Activated T-cell treated with anti-CD3 and anti-CD28 coated beads, Interleukin-2, amount 50 U/mL, for 4 hours (primary cell): Measurements from ENCODE around the gene IL2RA. TPM values are rescaled to one million over a fixed set of nuclear protein-coding genes. Genes with fewer than 3 reads are reported as not detected.
"Not testable (repeated sequence)": the region's sequence is repeated elsewhere in the genome, so short reads cannot be mapped to it uniquely, and the experiment has no call there.

Source experiments
- ATAC-seq, 2 donors: fragments of 200-7000 bp; cut with Tn5 transposase; one replicate each; pipeline ENCODE4 v1.10.0; 2021
- DNase-seq: peaks from one replicate; pipeline ENCODE4 v3.0.0-alpha.2; 2020
- H3K27me3 Mint-ChIP-seq: one replicate; pipeline ENCODE4 v1.8.0; 2021; ENCODE audit warnings: low read depth, mixed read lengths
- H3K36me3 Mint-ChIP-seq: one replicate; pipeline ENCODE4 v1.8.0; 2022; ENCODE audit warnings: mixed read lengths; ENCODE audit not compliant: insufficient read depth
- H3K4me1 Mint-ChIP-seq: one replicate; pipeline ENCODE4 v1.8.0; 2021; ENCODE audit warnings: low read depth, mixed read lengths
- H3K4me3 Mint-ChIP-seq: one replicate; pipeline ENCODE4 v1.8.0; 2021; ENCODE audit warnings: mild to moderate bottlenecking, moderate library complexity, mixed read lengths
- H3K9me3 Mint-ChIP-seq: one replicate; pipeline ENCODE4 v1.8.0; 2021; ENCODE audit warnings: mixed read lengths
- total RNA-seq, 3 donors: library from RNA; stranded (reverse); gene quantifications; one replicate each; pipeline ENCODE4 v1.2.1, GENCODE V29; 2021

Gene IL2RA
- total RNA-seq, 3 donors from 2014 or later: 639 to 698 (median 653) TPM

DNA sequence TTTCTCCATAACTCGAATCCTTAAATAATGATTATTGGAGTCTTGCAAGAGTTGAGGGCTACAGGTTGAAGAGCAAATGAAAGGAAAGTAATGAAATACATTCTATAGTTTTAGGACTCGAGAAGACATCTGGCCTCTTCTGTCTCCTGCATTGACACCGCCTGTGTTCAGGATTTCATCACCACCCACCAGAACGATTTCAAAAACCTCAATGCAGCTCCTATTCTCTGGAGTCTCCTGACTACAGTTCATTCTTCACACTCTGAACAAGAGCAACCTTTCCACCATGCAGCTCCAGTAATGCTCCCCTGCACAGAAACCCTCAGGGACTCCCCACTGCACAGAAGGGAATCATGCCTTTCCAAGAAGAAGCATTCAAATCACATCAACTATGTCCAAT, 90.3 kb downstream of the IL2RA start:
- Mint-ChIP-seq H3K4me1 (peaks cover 52% of the 10 kb centered on the region), H3K27me3 (no peaks in the 10 kb centered on the region), H3K9me3 (no peaks in the 10 kb centered on the region), H3K36me3 (peaks cover 7% of the 10 kb centered on the region), H3K4me3 (no peak overlapping the region)
- DNase-seq (no peak), ATAC-seq (no peak)

DNA sequence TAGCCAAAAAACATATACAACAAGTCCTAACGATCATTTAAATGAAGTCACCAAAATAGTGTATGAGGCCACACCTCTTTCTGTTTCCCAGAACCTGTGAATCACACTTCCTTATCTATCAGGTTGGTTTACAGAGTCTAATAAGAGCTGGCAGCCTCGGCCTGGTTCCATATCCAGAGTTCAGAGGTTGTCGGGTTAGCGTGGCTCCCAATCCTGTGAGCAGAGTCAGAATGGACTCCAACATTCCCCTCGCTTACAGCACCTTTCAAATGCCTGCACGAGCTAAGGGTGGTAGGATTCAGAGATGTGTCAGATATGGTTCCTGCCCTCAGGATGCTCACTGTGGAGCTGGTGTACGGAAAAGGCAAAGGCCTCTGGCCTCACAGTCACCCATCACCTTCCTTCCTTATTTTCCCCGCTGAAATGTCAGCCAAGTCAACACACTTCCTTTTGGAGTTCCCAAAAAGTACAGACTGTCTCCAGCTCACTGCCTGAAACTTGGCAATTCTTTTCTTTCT, 90.8 kb downstream of the IL2RA start:
- DNase-seq (no peak), ATAC-seq (peak; percentile 42 to 51)
- Mint-ChIP-seq H3K36me3 (peaks cover 7% of the 10 kb centered on the region), H3K9me3 (no peaks in the 10 kb centered on the region), H3K4me3 (peak overlapping the region; percentile 51), H3K4me1 (peaks cover 52% of the 10 kb centered on the region), H3K27me3 (no peaks in the 10 kb centered on the region)

DNA sequence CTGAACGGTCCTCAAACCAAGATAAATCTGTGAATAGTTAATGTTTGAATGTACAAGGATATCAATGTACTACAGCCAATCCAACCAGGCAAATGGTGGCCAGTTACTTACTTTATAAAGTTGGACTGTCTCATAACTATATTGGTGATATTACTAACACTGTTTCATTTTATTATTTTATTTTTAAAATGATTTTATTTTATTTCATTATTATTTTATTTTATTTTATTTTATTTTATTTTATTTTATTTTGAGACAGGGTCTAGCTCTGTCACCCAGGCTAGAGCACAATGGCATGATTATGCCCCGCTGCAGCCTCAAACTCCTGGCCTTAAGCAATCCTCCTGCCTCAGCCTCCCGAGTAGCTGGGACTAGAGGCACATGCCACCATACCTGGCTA, 91.6 kb downstream of the IL2RA start:
- Mint-ChIP-seq H3K4me1 (peaks cover 47% of the 10 kb centered on the region), H3K9me3 (no peaks in the 10 kb centered on the region)

DNA sequence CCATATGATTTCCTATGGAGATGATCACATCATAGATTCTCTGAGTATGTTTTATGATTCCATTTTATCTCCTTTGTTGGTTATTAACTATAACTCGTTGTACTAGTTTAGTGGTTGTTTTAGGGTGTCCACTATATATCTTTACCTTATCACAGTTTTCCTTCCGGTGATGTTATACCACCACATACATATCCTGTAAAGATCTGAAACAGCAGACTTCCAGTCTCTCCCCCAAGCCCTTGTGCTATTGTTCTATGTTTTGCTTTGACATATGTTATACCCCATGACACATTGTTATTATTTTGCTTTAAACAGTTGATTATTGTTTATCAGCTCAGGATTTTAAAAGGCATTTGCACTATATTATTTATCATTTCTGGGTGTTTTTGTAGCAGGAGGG, 92.1 kb downstream of the IL2RA start:
- no peak overlapping the region for H3K4me3 Mint-ChIP-seq
- H3K9me3 Mint-ChIP-seq: no peaks in the 10 kb centered on the region
- no peak for ATAC-seq
- peaks cover 42% of the 10 kb centered on the region for H3K4me1 Mint-ChIP-seq
- no peaks in the 10 kb centered on the region for H3K27me3 Mint-ChIP-seq
- peaks cover 10% of the 10 kb centered on the region for H3K36me3 Mint-ChIP-seq
- DNase-seq: no peak

More for the DNA sequence above, 91.6 kb downstream of the IL2RA start:
- no peak for ATAC-seq
- Mint-ChIP-seq H3K36me3 (peaks cover 7% of the 10 kb centered on the region), H3K27me3 (no peaks in the 10 kb centered on the region), H3K4me3 (no peak overlapping the region)
- DNase-seq: no peak

DNA sequence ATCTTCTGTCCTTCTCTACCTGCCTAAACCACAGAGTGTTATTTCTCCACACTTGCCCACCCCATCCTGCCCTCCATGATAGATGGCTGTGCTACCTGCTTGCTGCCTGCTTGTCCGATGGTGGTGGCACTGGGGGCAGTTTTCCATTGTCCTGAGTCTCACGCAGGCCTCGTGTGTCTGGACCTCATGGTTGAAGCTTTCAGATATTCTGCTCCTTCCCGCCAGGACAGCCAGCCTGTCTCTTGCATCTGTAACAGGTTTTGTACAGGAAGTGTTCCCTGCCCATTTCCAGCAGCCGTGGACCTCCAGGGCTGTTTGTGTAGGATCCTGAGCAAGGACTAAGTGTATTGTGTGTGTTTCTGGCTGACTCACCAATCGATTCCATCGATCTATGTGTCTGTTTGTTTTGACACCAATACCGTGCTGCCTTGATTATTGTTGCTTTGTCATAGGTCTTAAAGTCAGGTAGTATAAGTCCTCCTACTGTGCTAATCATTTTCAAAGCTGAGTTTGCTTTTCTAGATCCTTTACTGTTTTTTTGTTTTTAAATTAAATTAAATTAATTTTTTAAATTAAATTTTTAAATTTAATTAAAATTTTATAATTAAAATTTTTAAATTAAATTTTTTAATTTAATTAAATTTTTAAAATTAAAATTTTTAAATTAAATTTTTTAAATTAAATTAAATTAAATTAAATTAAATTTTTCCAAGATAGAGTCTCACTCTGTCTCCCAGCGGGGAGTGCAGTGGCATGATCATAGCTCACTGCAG, 93.3 kb downstream of the IL2RA start:
- Mint-ChIP-seq H3K36me3 (peaks cover 14% of the 10 kb centered on the region), H3K4me1 (peaks cover 33% of the 10 kb centered on the region), H3K27me3 (no peaks in the 10 kb centered on the region), H3K9me3 (no peaks in the 10 kb centered on the region), H3K4me3 (no peak overlapping the region)
- ATAC-seq: no peak
- DNase-seq: no peak

DNA sequence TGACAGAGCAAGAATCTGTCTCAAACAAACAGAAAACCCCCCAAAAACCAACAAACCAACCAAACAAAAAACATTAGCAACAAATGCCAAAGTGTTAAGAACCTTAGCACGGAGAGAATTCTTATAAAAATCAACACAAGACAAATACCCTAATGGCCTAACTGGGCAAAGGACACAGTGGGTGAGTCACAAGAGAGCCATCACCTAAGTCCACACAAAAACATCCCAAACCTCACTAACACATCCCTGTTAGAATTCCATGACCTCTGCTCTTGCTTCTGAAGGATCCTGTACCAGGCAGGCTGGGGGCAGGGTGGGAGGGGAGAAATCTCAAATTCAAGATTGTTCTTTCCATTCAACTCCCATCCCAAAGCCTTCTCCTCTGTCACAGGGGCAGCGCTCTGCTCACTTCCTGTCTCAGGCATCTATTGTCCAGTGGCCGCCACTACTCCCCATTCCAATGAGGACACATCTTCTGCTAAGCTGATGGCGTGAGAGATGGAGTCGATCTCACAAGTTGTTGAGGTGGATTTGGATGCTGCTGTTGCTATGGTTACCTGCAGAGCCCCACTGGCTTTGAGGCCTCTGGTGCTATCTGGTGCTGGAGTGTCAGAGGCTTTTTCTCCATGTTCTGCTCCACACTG, 94.0 kb downstream of the IL2RA start:
- ATAC-seq (no peak), DNase-seq (no peak)
- H3K9me3 Mint-ChIP-seq: no peaks in the 10 kb centered on the region
- no peak overlapping the region for H3K4me3 Mint-ChIP-seq
- no peaks in the 10 kb centered on the region for H3K27me3 Mint-ChIP-seq
- H3K36me3 Mint-ChIP-seq: peaks cover 20% of the 10 kb centered on the region
- peaks cover 29% of the 10 kb centered on the region for H3K4me1 Mint-ChIP-seq

DNA sequence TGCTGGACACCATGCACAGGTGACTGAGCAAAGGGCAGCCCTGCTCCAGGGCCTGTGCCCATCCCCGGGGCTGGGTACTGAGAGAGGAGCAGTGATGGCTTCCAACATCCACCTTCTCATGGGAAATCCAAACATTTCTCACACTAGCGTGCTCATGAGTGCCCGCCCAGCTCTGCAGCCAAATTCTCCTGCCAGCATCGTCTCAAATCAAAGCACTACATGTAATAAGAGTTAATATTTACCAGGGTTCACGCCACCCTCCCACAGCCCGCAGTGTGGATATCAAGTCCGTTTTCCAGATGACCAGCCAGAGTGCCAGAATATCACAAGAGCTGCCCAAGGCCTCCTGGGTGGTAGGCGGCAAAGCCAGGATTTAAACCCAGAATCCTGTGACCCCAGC, 96.9 kb downstream of the IL2RA start:
- Mint-ChIP-seq H3K36me3 (peaks cover 32% of the 10 kb centered on the region), H3K4me3 (no peak overlapping the region), H3K4me1 (peaks cover 4% of the 10 kb centered on the region), H3K27me3 (no peaks in the 10 kb centered on the region), H3K9me3 (no peaks in the 10 kb centered on the region)
- ATAC-seq (no peak), DNase-seq (no peak)

DNA sequence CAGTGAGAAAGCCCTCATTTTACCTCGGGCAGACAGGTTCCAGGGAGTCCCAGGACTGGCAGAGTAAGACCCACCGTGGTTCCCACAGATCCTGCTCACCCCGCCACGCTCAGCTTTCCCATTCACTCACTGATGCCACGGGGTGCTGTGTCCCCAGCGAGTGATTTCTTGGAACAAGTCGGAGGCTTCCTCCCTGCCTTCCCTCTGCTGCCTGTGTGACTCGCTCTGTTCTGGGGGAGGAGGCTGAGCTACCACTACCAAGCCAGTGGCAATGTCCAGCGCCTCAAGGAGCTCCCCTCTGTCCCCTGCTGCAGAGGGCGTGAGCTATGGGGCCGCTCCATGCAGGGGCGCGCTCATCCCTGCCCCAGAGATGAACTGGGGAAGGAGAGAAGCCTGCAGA, 97.4 kb downstream of the IL2RA start:
- no peak overlapping the region for H3K4me3 Mint-ChIP-seq
- DNase-seq (no peak), ATAC-seq (no peak)
- H3K27me3 Mint-ChIP-seq: no peaks in the 10 kb centered on the region
- no peaks in the 10 kb centered on the region for H3K9me3 Mint-ChIP-seq
- peaks cover 34% of the 10 kb centered on the region for H3K36me3 Mint-ChIP-seq
- no peaks in the 10 kb centered on the region for H3K4me1 Mint-ChIP-seq

DNA sequence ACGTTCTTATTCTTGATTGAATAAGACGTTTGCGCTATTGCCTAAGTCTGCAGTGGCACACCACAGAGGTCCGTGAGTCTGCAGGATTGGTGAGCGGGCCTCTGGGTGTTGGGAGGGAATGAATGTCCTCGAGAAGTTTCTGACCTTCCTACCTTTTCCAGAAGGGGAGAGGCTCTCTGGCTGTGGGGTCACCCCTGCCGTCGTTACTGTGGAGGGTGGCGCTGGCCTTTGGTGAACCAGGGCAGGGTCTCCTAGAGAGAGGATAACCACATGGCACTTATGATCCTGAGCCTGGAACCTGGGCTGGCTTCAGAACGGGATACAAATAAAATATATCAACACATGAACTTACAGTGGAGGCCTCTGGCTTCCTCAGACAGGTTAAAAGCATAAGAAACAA, 98.6 kb downstream of the IL2RA start:
- no peak overlapping the region for H3K4me3 Mint-ChIP-seq
- H3K36me3 Mint-ChIP-seq: peaks cover 37% of the 10 kb centered on the region
- H3K4me1 Mint-ChIP-seq: no peaks in the 10 kb centered on the region
- DNase-seq: no peak
- ATAC-seq: no peak
- no peaks in the 10 kb centered on the region for H3K9me3 Mint-ChIP-seq
- H3K27me3 Mint-ChIP-seq: no peaks in the 10 kb centered on the region

DNA sequence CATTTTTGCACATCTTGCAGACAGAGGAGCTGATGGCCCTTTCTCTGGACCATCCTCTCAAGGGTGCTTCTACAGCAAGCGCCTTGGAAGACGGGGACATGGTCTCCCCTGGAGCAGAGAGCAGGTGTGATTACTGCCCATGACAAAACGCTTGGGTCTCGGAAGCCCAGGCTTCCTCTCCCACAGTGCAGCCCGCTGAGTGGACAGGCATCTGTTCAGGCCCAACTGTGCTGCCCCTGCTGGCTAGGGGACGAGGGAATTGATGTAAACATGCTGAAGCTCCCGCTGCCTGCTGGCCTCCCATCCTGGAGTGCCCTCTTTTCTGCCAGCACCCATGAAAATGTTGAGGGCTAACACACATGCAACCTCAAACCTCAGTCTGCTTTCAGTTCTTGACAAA, 99.1 kb downstream of the IL2RA start:
- Mint-ChIP-seq H3K27me3 (no peaks in the 10 kb centered on the region), H3K4me3 (no peak overlapping the region), H3K36me3 (peaks cover 35% of the 10 kb centered on the region), H3K4me1 (no peaks in the 10 kb centered on the region), H3K9me3 (no peaks in the 10 kb centered on the region)
- no peak for ATAC-seq
- no peak for DNase-seq

DNA sequence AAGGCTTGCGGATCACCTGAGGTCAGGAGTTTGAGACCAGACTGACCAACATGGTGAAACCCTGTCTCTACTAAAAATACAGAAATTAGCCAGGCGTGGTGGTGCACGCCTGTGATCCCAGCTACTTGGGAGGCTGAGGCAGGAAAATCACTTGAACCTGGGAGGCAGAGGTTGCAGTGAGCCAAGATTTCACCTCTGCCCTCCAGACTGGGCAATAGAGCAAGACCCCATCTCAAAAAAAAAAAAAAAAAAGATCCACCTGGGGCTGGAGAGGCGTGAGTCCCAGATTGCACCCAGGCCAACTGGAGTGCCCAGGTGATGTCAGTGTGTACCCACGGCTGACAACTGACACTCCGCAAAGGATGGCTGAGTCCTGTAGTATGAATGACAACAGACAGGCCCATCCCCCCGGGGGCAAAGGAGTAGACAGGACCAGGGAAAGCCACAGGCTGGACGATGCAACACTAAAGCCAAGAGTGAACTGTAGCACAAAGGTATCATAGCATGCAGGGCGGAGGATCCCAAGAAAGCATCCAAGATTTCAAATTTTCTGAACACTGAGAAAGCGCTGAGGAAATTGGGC, 99.7 kb downstream of the IL2RA start:
- not testable (repeated sequence) for H3K4me3 Mint-ChIP-seq, H3K4me1 Mint-ChIP-seq, ATAC-seq, H3K9me3 Mint-ChIP-seq, H3K27me3 Mint-ChIP-seq, DNase-seq
- peaks cover 34% of the 10 kb centered on the region for H3K36me3 Mint-ChIP-seq

DNA sequence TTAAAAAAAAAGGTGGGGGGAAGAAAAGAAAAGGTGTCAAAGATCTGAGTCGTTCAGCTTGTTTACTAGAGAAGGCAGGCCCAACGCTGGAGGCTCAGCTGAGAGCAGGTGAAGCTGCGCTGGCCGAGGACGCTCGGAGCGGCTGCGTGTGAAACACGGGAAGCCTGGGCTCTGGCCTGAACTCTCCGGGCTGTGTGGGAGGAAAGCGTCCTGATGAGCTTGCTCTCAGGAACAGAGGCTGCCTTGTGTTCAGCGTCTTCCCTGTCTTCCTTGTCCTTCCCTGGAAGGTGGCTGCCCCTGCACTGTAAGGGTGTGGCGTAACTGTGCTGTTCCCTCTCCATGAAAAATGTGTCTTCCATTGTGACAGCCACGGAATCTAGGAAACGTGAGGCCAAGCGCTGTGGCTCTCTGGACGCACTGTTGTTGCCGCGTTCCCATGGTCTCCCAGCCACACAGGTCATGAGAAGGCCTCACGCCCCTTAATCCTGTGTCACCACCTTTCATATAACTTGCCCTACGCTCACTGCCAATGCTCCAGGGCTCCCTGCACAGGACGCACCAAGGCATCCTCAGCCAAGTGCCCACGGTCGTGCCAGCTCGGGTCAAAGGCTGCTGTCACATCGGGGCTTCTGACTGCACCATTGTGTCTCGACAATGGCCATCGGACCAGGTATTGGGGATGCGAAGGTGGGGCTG, 100.6 kb downstream of the IL2RA start:
- no peaks in the 10 kb centered on the region for H3K9me3 Mint-ChIP-seq
- ATAC-seq (no peak), DNase-seq (no peak)
- H3K27me3 Mint-ChIP-seq: no peaks in the 10 kb centered on the region
- H3K36me3 Mint-ChIP-seq: peaks cover 33% of the 10 kb centered on the region
- H3K4me3 Mint-ChIP-seq: no peak overlapping the region
- H3K4me1 Mint-ChIP-seq: no peaks in the 10 kb centered on the region

DNA sequence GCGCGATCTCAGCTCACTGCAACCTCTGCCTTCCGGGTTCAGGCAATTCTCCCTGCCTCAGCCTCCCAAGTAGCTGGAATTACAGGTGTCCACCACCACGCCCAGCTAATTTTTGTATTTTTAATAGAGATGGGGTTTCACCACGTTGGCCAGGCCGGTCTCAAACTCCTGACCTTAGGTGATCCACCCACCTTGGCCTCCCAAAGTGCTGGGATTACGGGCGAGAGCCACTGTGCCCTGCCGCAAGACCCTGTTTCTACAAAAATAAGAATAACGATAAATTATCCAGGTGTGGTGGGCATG, 101.2 kb downstream of the IL2RA start:
- peaks cover 33% of the 10 kb centered on the region for H3K36me3 Mint-ChIP-seq
- H3K4me3 Mint-ChIP-seq, ATAC-seq, H3K27me3 Mint-ChIP-seq, H3K4me1 Mint-ChIP-seq, H3K9me3 Mint-ChIP-seq, DNase-seq: not testable (repeated sequence)
